Body of pancreas (tissue), 4 donors: ENCODE data around the gene EED. TPM values are rescaled to one million over a fixed set of nuclear protein-coding genes. Genes with fewer than 3 reads are reported as not detected.
A peak's percentile ranks its signal among the peaks of the same experiment; 100 is the strongest.

Experiments
- ATAC-seq: fragments of 150-250 bp; one replicate; pipeline ENCODE4 v1.9.1; 2016
- DNase-seq, 4 donors: peaks; one replicate each; pipeline ENCODE4 v3.0.0-alpha.2; 2019
- H3K27ac ChIP-seq, 4 donors: fragments of 200-600 bp; sonication (generic); 1 replicate in 3 of 4; 2 replicates in 1 of 4; pipeline versions ENCODE4 v1.5.1 to v1.6.1; 2016 to 2019; ENCODE audit warnings: mild to moderate bottlenecking in 1 of 4, mixed read lengths in 1 of 4, moderate library complexity in 1 of 4
- H3K27me3 ChIP-seq, 2 donors: fragments of 200-600 bp; sonication (generic); one replicate each; pipeline ENCODE4 v1.6.0; 2016; ENCODE audit warnings: mild to moderate bottlenecking in 1 of 2
- H3K36me3 ChIP-seq, 2 donors: fragments of 200-600 bp; sonication (generic); replicated peaks in 1 of 2; 2 replicates each; pipeline ENCODE4 v1.5.1; 2016; ENCODE audit warnings: low read depth in 2 of 2; ENCODE audit not compliant: insufficient read depth in 1 of 2
- H3K4me1 ChIP-seq: fragments of 200-600 bp; sonication (generic); one replicate; pipeline ENCODE4 v1.6.0; 2016
- H3K4me3 ChIP-seq, 2 donors: fragments of 200-600 bp; sonication (generic); 1 replicate in 1 of 2; 2 replicates in 1 of 2; pipeline ENCODE4 v1.5.1; 2016 to 2019
- H3K9me3 ChIP-seq, 3 donors: fragments of 200-600 bp; sonication (generic); 1 replicate in 2 of 3; 2 replicates in 1 of 3; pipeline ENCODE4 v1.5.1; 2016
- CTCF ChIP-seq, 7 experiments: fragments of 450-650 bp in 4 of 7; fragments of 200-600 bp in 3 of 7; sonication (generic) in 3 of 7; IDR thresholded peaks; one replicate each; pipeline ENCODE4 v1.5.1; 2016 to 2019; ENCODE audit warnings: antibody characterized with exemption in 7 of 7
- POLR2A ChIP-seq, 3 donors: fragments of 450-650 bp; IDR thresholded peaks; one replicate each; pipeline ENCODE4 v1.6.1; 2016; ENCODE audit warnings: antibody characterized with exemption in 3 of 3, mild to moderate bottlenecking in 2 of 3
- WGBS, 2 donors: methylation state at CpG; one replicate each; pipeline ENCODE4 v1.1.5; 2017; 5-methylcytosine and 5-hydroxymethylcytosine counted together
- intact Hi-C: fragments of 100-400 bp; cut with DNase I; formaldehyde crosslinking; loops from one replicate; pipeline ENCODE4 v1.15.1; 2023
- total RNA-seq, 2 donors: library from RNA; depleted of rRNA; stranded (reverse); fragments of >200 nt; gene quantifications; one replicate each; pipeline ENCODE4 v1.1.0, GENCODE V29; 2016

EED gene
- total RNA-seq, 2 donors from 2014 or later = 14.5 to 20.1 TPM

GRCh38 chr11:86234831-86235461, 9.6 kb upstream of the EED start:
- no peaks in the 10 kb centered on the region for H3K36me3 ChIP-seq
- no peak for DNase-seq
- no peak overlapping the region for H3K27ac ChIP-seq
- WGBS, 2 donors = 36 to 50% methylated on average over 2 of the region's 2 CpGs
- intact Hi-C loops = no loop called here
- ATAC-seq = no peak
- no peaks in the 10 kb centered on the region for H3K9me3 ChIP-seq
- H3K4me1 ChIP-seq = no peaks in the 10 kb centered on the region
- no peak for TF ChIP-seq POLR2A (IDR thresholded peaks at IDR 0.05)
- TF ChIP-seq CTCF (IDR thresholded peaks at IDR 0.05) = no peak
- no peak overlapping the region for H3K4me3 ChIP-seq
- H3K27me3 ChIP-seq = no peaks in the 10 kb centered on the region

GRCh38 chr11:86237267-86237804, 7.2 kb upstream of the EED start:
- no peaks in the 10 kb centered on the region for H3K27me3 ChIP-seq
- H3K9me3 ChIP-seq = no peaks in the 10 kb centered on the region
- no peak overlapping the region for H3K27ac ChIP-seq
- H3K4me1 ChIP-seq = no peaks in the 10 kb centered on the region
- DNase-seq (no peak), ATAC-seq (no peak)
- H3K4me3 ChIP-seq = no peak overlapping the region
- no peaks in the 10 kb centered on the region for H3K36me3 ChIP-seq
- intact Hi-C loops = no loop called here
- no peak for TF ChIP-seq CTCF (IDR thresholded peaks at IDR 0.05)
- TF ChIP-seq POLR2A (IDR thresholded peaks at IDR 0.05) = no peak
- WGBS, 2 donors = 75 to 84% methylated on average over 9 of the region's 9 CpGs

GRCh38 chr11:86240164-86240563, 4.4 kb upstream of the EED start:
- Histone ChIP-seq H3K27me3 (no peaks in the 10 kb centered on the region), H3K9me3 (no peaks in the 10 kb centered on the region), H3K36me3 (no peaks in the 10 kb centered on the region), H3K27ac (no peak overlapping the region), H3K4me3 (no peak overlapping the region), H3K4me1 (peaks cover 5% of the 10 kb centered on the region)
- intact Hi-C loops = no loop called here
- no peak for ATAC-seq
- WGBS, 2 donors = 67% methylated on average over 4 of the region's 4 CpGs
- no peak for TF ChIP-seq CTCF (IDR thresholded peaks at IDR 0.05)
- no peak for TF ChIP-seq POLR2A (IDR thresholded peaks at IDR 0.05)
- no peak for DNase-seq

- Histone ChIP-seq H3K27ac (no peak overlapping the region), H3K27me3 (no peaks in the 10 kb centered on the region), H3K4me3 (no peak overlapping the region), H3K9me3 (no peaks in the 10 kb centered on the region), H3K36me3 (no peaks in the 10 kb centered on the region), H3K4me1 (peaks cover 15% of the 10 kb centered on the region)
- intact Hi-C loops = no loop called here
- TF ChIP-seq CTCF (IDR thresholded peaks at IDR 0.05) (no peak), POLR2A (IDR thresholded peaks at IDR 0.05) (no peak)
- ATAC-seq (no peak), DNase-seq (no peak)
- 71 to 79% methylated on average over 4 of the region's 4 CpGs for WGBS, 2 donors
These were observed 2.5 kb upstream of the EED start for GRCh38 chr11:86241956-86242535.

- no peak for TF ChIP-seq CTCF (IDR thresholded peaks at IDR 0.05)
- no peak for TF ChIP-seq POLR2A (IDR thresholded peaks at IDR 0.05)
- peaks cover 23% of the 10 kb centered on the region for H3K4me1 ChIP-seq
- no peak overlapping the region for H3K4me3 ChIP-seq
- peak overlapping the region in 1 of 4 donors; percentile 99 for H3K27ac ChIP-seq
- DNase-seq = no peak
- no peaks in the 10 kb centered on the region for H3K9me3 ChIP-seq
- no peaks in the 10 kb centered on the region for H3K27me3 ChIP-seq
- H3K36me3 ChIP-seq = no peaks in the 10 kb centered on the region
- 68 to 91% methylated on average over 2 of the region's 2 CpGs for WGBS, 2 donors
- no peak for ATAC-seq
- intact Hi-C loops = no loop called here
These were observed 1.2 kb upstream of the EED start for GRCh38 chr11:86243396-86243795.
